ENCODE data around the gene KIAA0753.
"Not testable (repeated sequence)": the region's sequence is repeated elsewhere in the genome, so short reads cannot be mapped to it uniquely, and the experiment has no call there.

Gene KIAA0753

DNA sequence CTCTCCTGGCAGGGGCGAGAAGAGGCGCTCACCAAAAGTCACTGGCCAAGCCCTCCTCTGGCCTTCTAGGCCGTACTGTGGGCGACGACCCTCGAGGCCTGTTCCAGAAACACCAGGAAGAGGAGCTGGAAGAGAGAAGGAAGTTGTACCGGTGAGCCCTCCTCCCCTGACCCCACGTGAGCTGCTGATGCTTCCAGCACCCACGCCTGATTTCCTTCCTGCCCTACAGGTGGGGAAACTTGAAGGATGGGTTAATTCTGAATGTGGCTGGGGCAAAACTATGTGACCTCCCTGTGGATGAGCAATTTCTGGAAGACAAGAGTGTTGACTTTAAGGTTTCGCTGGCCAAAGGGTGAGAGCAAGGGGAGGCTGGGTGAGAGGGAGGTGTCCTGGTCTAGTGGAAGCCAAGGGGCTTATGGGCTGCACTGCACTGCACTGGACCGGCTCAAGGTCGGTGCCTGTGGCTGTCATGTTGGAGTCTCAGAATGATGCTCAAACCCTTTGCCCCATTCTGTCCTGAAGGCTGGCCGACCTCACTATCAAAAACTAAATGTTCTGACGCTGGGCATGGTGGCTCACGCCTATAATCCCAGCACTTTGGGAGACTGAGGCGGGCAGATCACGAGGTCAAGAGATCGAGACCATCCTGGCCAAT, 17.2 kb upstream of the KIAA0753 start:
- Histone ChIP-seq H3K4me1 (ENCODE audit: control insufficient read depth, insufficient read depth, low read length, unreplicated experiment) (peaks cover 18% of the 10 kb centered on the region), H3K27me3 (ENCODE audit: insufficient read depth, low read length) (peaks cover 39% of the 10 kb centered on the region), H3K79me2 (ENCODE audit: control insufficient read depth, insufficient read depth, low read length, unreplicated experiment) (peaks cover 7% of the 10 kb centered on the region), H3K36me3 (ENCODE audit: insufficient read depth, low read length) (no peaks in the 10 kb centered on the region), H3K27ac (ENCODE audit: low read depth, low read length) (no peak overlapping the region), H2AFZ (ENCODE audit: low read length, unreplicated experiment) (no peak overlapping the region), H3K4me3 (ENCODE audit: low read depth, low read length) (no peak overlapping the region)

DNA sequence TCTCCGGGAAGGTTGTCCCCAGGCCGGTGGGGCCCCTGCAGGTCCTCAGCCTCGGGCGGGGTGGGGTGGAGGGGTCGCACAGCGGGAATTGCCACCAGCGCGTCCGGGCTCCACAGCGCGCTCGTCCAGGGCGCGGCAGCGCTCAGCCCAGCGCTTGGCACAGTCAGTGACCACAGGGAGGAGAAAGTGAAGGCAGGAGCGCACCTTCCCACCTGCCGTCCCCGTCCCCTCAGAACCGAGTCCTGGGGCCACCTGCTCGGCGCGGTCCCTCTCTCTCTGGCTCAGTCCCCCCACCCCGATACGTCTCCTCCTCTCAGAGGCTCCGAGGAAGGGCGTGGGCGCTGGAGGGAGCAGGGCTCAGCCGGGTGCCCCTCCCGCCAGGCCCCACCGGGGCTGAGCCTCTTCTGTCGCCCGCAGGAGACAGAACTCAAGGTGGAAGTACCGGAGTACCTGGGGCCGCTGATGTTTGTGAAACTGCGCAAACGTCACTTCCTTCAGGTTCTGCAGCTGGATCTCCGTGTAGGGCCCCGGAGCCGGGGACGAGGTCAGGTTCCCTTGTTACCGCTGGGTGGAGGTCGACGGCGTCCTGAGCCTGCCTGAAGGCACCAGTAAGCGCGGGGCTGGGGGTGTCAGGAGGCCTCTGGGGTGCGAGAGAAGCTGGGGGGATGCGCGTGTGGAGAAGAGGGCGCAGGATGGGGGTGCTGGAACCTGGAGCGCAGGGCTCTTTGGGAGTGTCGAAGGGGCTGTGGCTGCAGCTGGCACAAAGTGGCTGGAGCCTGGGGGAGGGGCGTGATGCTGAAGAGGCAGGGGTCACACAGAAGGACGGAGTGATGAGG, 16.5 kb upstream of the KIAA0753 start:
- peak overlapping the region; percentile 50 for H3K4me3 ChIP-seq (ENCODE audit: low read depth, low read length)
- H2AFZ ChIP-seq (ENCODE audit: low read length, unreplicated experiment) = not testable (repeated sequence)

DNA sequence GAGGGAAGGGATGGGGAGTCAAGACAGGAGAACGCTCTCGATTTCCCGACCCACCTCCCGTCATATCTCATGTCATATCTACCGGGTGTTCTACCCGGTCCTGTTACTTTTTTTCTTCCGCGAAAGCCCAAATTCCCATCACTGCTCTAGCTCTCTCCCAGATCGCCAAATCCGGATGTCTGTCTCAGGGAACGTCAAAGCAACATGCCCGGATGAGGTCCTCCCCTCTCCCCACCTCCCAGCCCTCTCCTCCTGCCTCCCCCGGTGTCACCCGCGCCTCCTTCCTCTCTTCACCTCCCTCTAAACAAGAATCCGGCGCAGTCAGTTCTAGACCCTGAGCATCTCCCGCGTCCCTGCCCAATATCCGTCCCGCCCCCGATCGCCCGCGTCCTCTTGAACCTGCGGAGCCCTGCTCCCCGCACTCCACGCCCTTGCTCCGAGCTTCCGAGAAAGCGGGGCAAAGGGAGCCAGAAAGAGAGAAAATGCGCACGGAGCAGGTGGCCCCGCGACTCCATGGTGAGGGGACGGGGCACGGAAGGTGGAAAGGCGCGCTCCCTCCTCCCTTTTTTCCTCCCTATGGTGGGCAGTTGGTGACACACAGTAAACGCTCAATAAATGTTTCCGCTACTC, 15.3 kb upstream of the KIAA0753 start:
- peaks cover 18% of the 10 kb centered on the region for H3K4me1 ChIP-seq (ENCODE audit: control insufficient read depth, insufficient read depth, low read length, unreplicated experiment)
- peak overlapping the region; percentile 30; the same call in 1 of the 2 replicates for H3K4me3 ChIP-seq (ENCODE audit: low read depth, low read length)
- H3K27me3 ChIP-seq (ENCODE audit: insufficient read depth, low read length) = peaks cover 31% of the 10 kb centered on the region
- H2AFZ ChIP-seq (ENCODE audit: low read length, unreplicated experiment); H3K27ac ChIP-seq (ENCODE audit: low read depth, low read length); H3K36me3 ChIP-seq (ENCODE audit: insufficient read depth, low read length): not testable (repeated sequence)
- peaks cover 20% of the 10 kb centered on the region for H3K79me2 ChIP-seq (ENCODE audit: control insufficient read depth, insufficient read depth, low read length, unreplicated experiment)

More for the DNA sequence above, 16.5 kb upstream of the KIAA0753 start:
- not testable (repeated sequence) for H3K27ac ChIP-seq (ENCODE audit: low read depth, low read length); H3K36me3 ChIP-seq (ENCODE audit: insufficient read depth, low read length)
- peaks cover 18% of the 10 kb centered on the region for H3K4me1 ChIP-seq (ENCODE audit: control insufficient read depth, insufficient read depth, low read length, unreplicated experiment)
- peaks cover 12% of the 10 kb centered on the region for H3K79me2 ChIP-seq (ENCODE audit: control insufficient read depth, insufficient read depth, low read length, unreplicated experiment)
- H3K27me3 ChIP-seq (ENCODE audit: insufficient read depth, low read length) = peaks cover 35% of the 10 kb centered on the region

DNA sequence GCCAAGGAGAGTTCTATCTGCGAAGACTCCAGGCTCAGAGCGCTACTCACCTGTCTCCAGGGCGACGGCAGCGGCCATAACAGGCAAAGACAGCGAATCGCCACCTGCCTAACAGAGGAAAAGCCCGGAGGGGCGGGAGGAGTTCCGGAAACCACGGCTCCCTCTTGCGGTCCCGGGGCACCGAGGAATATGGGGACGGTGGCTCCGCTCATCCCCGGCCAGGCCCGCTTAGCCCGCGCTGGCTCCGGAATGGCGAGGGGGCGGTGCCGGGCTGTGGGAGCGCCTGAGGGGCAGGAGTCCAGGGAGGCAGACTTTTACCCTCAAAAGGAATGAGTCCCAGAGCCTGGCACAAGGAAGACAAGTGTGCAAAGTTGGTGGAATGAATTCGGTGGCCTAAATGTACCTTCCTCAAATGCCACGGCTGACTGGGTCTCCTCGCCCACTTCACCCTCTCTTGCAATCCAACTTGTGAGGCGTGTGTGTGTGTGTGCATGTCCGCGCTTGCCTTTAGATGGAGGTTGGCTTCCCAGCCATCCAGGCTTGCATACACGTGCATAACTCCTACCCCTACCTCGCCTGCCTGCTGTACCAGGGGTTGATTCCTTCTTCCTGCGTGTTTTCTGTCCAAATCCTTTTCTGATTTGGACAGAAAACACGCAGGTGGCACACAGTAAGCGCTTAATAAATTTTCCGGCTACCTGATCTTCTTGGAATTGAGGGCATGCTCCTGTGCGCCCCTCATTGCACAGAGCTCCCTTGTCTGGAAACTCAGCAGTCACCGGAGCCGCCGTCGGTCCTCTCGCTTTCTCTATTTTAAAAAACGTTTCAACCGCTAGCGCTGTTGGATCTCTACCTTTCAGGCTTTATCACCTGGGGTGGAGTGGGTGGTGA, 14.6 kb upstream of the KIAA0753 start:
- Histone ChIP-seq H2AFZ (ENCODE audit: low read length, unreplicated experiment) (no peak overlapping the region), H3K4me1 (ENCODE audit: control insufficient read depth, insufficient read depth, low read length, unreplicated experiment) (peaks cover 22% of the 10 kb centered on the region), H3K4me3 (ENCODE audit: low read depth, low read length) (peak overlapping the region; percentile 30; the same call in 1 of the 2 replicates), H3K27me3 (ENCODE audit: insufficient read depth, low read length) (peaks cover 26% of the 10 kb centered on the region), H3K36me3 (ENCODE audit: insufficient read depth, low read length) (no peaks in the 10 kb centered on the region), H3K27ac (ENCODE audit: low read depth, low read length) (no peak overlapping the region), H3K79me2 (ENCODE audit: control insufficient read depth, insufficient read depth, low read length, unreplicated experiment) (peaks cover 26% of the 10 kb centered on the region)

DNA sequence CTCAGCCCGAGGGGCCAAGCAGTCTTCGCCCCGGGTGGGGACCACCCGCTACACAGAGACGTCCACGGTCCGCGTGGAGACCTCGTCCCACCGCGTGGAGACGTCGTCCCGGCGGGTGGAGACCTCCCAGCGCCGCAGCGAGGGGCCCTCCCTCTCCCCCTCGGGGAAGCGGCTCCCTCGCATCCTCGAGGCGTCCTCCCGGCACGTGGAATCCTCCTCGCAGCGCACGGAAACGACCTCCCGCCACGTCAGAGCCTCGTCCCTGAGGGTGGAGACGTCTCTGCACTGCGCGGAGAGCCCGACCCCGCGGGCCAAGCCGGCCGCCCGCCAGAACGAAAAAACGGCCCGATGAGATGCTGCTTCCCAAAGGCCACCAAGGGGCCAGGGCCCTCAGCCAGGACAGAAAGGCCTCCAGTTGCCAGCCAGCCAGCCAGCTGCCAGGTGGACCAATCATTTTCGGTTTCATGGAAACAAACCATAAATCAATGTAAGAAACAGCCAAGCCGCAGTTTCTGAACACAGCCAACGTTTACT, 11.5 kb upstream of the KIAA0753 start:
- H3K79me2 ChIP-seq (ENCODE audit: control insufficient read depth, insufficient read depth, low read length, unreplicated experiment) = peaks cover 55% of the 10 kb centered on the region

DNA sequence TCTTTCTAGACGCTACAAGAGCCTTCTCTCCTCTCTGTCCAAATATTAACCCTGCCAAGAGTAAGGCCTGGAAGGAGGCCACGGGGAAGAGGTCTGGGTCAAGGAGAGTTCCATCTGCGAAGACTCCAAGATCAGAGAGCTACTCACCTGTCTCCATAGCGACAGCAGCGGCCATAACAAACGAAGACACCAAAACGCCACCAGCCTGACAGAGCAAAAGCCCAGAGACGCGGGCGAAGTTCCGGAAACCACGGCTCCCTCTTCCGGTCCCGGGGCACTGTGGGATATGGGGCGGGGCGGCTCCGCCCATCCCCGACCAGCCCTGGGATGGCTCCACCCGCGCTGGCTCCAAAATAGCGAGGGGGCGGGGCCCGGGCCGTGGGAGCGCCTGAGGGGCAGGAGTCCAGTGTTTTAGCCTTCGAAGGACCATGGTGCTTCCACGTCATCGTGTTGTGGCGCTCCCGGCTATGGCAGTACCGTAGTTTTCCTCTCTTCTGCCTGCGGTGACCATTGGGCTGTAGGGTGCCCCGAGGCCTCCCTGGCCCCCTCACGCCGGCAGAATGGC, 10.9 kb upstream of the KIAA0753 start, which contains the start of the genes C17orf100 and MED31:
Gene C17orf100 (plus strand): TSS at position 409 of the 565 bp plus-strand sequence. CDS start 152 bp downstream, at position 561.
Gene MED31 (minus strand): TSS at position 252 of the 565 bp plus-strand sequence. CDS start 77 bp downstream, at position 175.
- peak within 1 kb of the TSS; percentile 97 for H2AFZ ChIP-seq (ENCODE audit: low read length, unreplicated experiment)
- H3K4me3 ChIP-seq (ENCODE audit: low read depth, low read length) = peak within 1 kb of the TSS; percentile 96
- peaks cover 24% of the 10 kb centered on the region for H3K4me1 ChIP-seq (ENCODE audit: control insufficient read depth, insufficient read depth, low read length, unreplicated experiment)
- H3K27me3 ChIP-seq (ENCODE audit: insufficient read depth, low read length) = peaks cover 12% of the 10 kb centered on the region; the same call in 1 of the 2 replicates
- peaks cover 55% of the 10 kb centered on the region for H3K79me2 ChIP-seq (ENCODE audit: control insufficient read depth, insufficient read depth, low read length, unreplicated experiment)
- peak within 1 kb of the TSS; percentile 97 for H3K27ac ChIP-seq (ENCODE audit: low read depth, low read length)
- no peaks in the 10 kb centered on the region for H3K36me3 ChIP-seq (ENCODE audit: insufficient read depth, low read length)

More for the DNA sequence above, 11.5 kb upstream of the KIAA0753 start:
- Histone ChIP-seq H3K4me3 (ENCODE audit: low read depth, low read length) (peak overlapping the region; percentile 96), H2AFZ (ENCODE audit: low read length, unreplicated experiment) (peak overlapping the region; percentile 97), H3K27ac (ENCODE audit: low read depth, low read length) (peak overlapping the region; percentile 97), H3K36me3 (ENCODE audit: insufficient read depth, low read length) (no peaks in the 10 kb centered on the region), H3K27me3 (ENCODE audit: insufficient read depth, low read length) (peaks cover 12% of the 10 kb centered on the region; the same call in 1 of the 2 replicates), H3K4me1 (ENCODE audit: control insufficient read depth, insufficient read depth, low read length, unreplicated experiment) (peaks cover 24% of the 10 kb centered on the region)

DNA sequence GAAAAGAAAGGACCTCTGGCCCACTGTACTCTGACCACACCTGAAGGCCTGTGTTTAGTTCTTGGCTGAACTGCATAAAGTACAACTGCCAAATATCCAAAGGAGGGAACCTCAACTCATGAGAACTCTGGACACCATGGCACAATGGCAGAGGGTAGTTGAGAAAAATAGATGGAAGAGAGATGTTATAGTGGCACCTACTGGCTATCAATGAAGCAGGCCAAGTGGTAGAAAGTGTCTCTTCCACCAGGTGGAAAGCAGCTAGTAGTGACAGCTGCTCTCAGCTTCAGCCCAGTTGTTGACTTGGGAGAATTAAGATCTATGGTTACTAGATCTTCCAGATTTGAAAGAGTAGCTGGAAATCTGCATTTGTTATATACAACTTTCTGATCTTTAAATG, 7.7 kb upstream of the KIAA0753 start:
- Histone ChIP-seq H3K4me3 (ENCODE audit: low read depth, low read length) (no peak overlapping the region), H3K4me1 (ENCODE audit: control insufficient read depth, insufficient read depth, low read length, unreplicated experiment) (peaks cover 17% of the 10 kb centered on the region), H3K27ac (ENCODE audit: low read depth, low read length) (no peak overlapping the region), H3K27me3 (ENCODE audit: insufficient read depth, low read length) (no peaks in the 10 kb centered on the region), H2AFZ (ENCODE audit: low read length, unreplicated experiment) (no peak overlapping the region), H3K36me3 (ENCODE audit: insufficient read depth, low read length) (peaks cover 12% of the 10 kb centered on the region; the same call in 1 of the 2 replicates), H3K79me2 (ENCODE audit: control insufficient read depth, insufficient read depth, low read length, unreplicated experiment) (peaks cover 71% of the 10 kb centered on the region)

DNA sequence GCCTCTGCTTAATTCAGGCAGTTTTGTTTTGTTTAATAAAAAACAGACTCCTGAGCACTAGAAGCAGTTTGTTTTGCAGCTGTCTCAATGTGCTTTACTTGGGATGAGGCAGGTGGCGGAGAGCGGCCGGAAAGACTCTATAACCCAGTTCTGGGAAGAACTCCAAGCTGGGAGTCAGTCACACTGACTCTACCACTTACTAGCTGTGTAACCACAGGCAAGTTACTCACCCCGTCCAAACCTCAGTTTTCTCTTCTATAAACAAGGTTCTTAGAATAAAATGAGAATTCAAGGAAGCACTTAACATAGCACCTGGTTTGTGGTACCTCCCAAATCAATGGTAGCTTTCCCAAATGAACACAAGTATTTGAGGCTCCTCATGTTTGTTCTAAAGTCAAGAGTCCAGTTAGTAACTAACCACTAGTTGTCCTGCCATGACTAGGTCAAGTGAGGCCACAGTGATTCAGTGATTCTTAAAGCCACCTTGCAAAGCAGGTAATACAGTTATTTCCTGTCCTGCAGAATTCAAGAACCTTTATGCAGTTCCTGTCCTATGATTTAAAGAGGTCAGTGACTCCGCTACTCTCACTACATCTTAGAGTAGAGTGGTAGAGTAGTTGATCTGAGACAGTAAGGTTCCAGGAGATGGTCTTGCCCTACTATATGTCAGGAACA, 3.1 kb upstream of the KIAA0753 start:
- H2AFZ ChIP-seq (ENCODE audit: low read length, unreplicated experiment) = no peak overlapping the region
- peaks cover 66% of the 10 kb centered on the region for H3K79me2 ChIP-seq (ENCODE audit: control insufficient read depth, insufficient read depth, low read length, unreplicated experiment)
- no peak overlapping the region for H3K27ac ChIP-seq (ENCODE audit: low read depth, low read length)
- H3K4me1 ChIP-seq (ENCODE audit: control insufficient read depth, insufficient read depth, low read length, unreplicated experiment) = peaks cover 28% of the 10 kb centered on the region
- peaks cover 12% of the 10 kb centered on the region; the same call in 1 of the 2 replicates for H3K36me3 ChIP-seq (ENCODE audit: insufficient read depth, low read length)
- H3K27me3 ChIP-seq (ENCODE audit: insufficient read depth, low read length) = no peaks in the 10 kb centered on the region
- H3K4me3 ChIP-seq (ENCODE audit: low read depth, low read length) = no peak overlapping the region

DNA sequence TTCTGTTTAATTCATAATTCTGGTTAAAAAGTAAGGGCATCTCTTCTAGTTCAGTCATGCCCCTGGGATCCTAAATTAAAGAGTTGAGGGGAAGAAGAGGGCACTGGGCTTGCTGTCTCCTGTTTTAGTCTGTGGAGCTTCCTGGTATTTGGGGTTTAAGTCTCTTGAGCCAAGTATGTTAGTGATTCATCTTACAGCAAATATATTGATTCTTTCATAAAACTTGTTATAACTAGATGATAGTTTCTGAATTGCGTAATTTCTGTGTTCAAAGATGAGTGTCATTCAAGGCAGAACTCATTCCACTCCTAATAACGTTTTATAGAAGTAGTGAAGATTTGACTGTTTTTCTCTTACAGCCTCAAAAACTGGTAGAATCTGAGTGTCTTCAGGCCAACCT, 2.1 kb upstream of the KIAA0753 start:
- no peaks in the 10 kb centered on the region for H3K27me3 ChIP-seq (ENCODE audit: insufficient read depth, low read length)
- H3K27ac ChIP-seq (ENCODE audit: low read depth, low read length) = peak overlapping the region; percentile 36
- H3K4me3 ChIP-seq (ENCODE audit: low read depth, low read length) = peak overlapping the region; percentile 81
- peaks cover 58% of the 10 kb centered on the region for H3K79me2 ChIP-seq (ENCODE audit: control insufficient read depth, insufficient read depth, low read length, unreplicated experiment)
- H3K4me1 ChIP-seq (ENCODE audit: control insufficient read depth, insufficient read depth, low read length, unreplicated experiment) = peaks cover 28% of the 10 kb centered on the region
- no peak overlapping the region for H2AFZ ChIP-seq (ENCODE audit: low read length, unreplicated experiment)
- peaks cover 12% of the 10 kb centered on the region; the same call in 1 of the 2 replicates for H3K36me3 ChIP-seq (ENCODE audit: insufficient read depth, low read length)
